GM12878 (cell line): ENCODE results near the gene TADA1. TPM values are rescaled to one million over a fixed set of nuclear protein-coding genes. Genes with fewer than 3 reads are reported as not detected.
A peak's percentile ranks its signal among the peaks of the same experiment; 100 is the strongest.

ENCODE experiments used
- ATF2 ChIP-seq: IDR thresholded peaks from 2 replicates; pipeline ENCODE4 v1.6.1; 2012; ENCODE audit warnings: low read length, inconsistent platforms
- CBX3 ChIP-seq: fragments of 200-600 bp; sonication (generic); IDR thresholded peaks from 2 replicates; pipeline ENCODE4 v1.6.1; 2016; ENCODE audit warnings: low read depth, borderline replicate concordance
- CBX5 ChIP-seq: sonication (generic); IDR thresholded peaks from 2 replicates; pipeline ENCODE4 v1.6.1; 2016; ENCODE audit warnings: low read depth, moderate library complexity, mild to moderate bottlenecking, inconsistent platforms
- CEBPB ChIP-seq, 2 experiments: fragments of 150-350 bp in 1 of 2; IDR thresholded peaks; 2 replicates each; pipeline ENCODE4 v1.6.1; 2012 to 2014; ENCODE audit warnings: low read depth in 2 of 2, low read length in 2 of 2, borderline replicate concordance in 1 of 2, inconsistent platforms in 1 of 2
- EED ChIP-seq: sonication (generic); IDR thresholded peaks from 2 replicates; pipeline ENCODE4 v1.6.1; 2016; ENCODE audit warnings: antibody characterized with exemption, low read depth
- EGR1 ChIP-seq, 2 experiments: IDR thresholded peaks; 1 replicate in 1 of 2; 2 replicates in 1 of 2; pipeline ENCODE4 v1.6.1; 2011 to 2012; ENCODE audit warnings: low read depth in 2 of 2, low read length in 2 of 2, borderline replicate concordance in 1 of 2, mild to moderate bottlenecking in 1 of 2, moderate library complexity in 1 of 2
- EZH2 ChIP-seq: IDR thresholded peaks from 2 replicates; pipeline ENCODE4 v1.6.1; 2012; ENCODE audit warnings: low read depth, mild to moderate bottlenecking, control low read depth, inconsistent platforms, low read length, borderline replicate concordance; ENCODE audit not compliant: control insufficient read depth
- HDGF ChIP-seq: fragments of 450-650 bp; IDR thresholded peaks from 2 replicates; pipeline ENCODE4 v1.6.1; 2016; ENCODE audit warnings: antibody characterized with exemption
- MYC ChIP-seq: IDR thresholded peaks from 2 replicates; pipeline ENCODE4 v1.6.1; 2011; ENCODE audit warnings: mild to moderate bottlenecking, low read length, moderate library complexity, inconsistent platforms; ENCODE audit not compliant: insufficient read depth, insufficient replicate concordance, insufficient read length, severe bottlenecking
- NR2F1 ChIP-seq: fragments of 450-650 bp; conservative IDR thresholded peaks from 2 replicates; pipeline ENCODE4 v1.6.1; 2017; ENCODE audit warnings: mild to moderate bottlenecking
- NRF1 ChIP-seq: conservative IDR thresholded peaks from 2 replicates; pipeline ENCODE4 v1.6.1; 2011; ENCODE audit warnings: mild to moderate bottlenecking, low read depth, low read length, improper control_type of control experiment
- POU2F2 ChIP-seq: IDR thresholded peaks from 3 replicates; pipeline ENCODE4 v1.6.1; 2011; ENCODE audit warnings: low read depth, mild to moderate bottlenecking, low read length, borderline replicate concordance
- RB1 ChIP-seq: fragments of 450-650 bp; formaldehyde crosslinking; IDR thresholded peaks from 2 replicates; pipeline ENCODE4 v1.6.1; 2017; ENCODE audit warnings: mild to moderate bottlenecking, borderline replicate concordance
- SMAD1 ChIP-seq: fragments of 450-650 bp; IDR thresholded peaks from 2 replicates; pipeline ENCODE4 v1.6.1; 2018; ENCODE audit warnings: mild to moderate bottlenecking, low read depth; ENCODE audit not compliant: partially characterized antibody
- USF1 ChIP-seq: IDR thresholded peaks from 2 replicates; pipeline ENCODE4 v1.6.1; 2011; ENCODE audit warnings: borderline replicate concordance, low read depth, mild to moderate bottlenecking, moderate library complexity, mixed read lengths, low read length; ENCODE audit not compliant: insufficient read depth; ENCODE audit errors: extremely low read length
- WRNIP1 ChIP-seq: IDR thresholded peaks from 2 replicates; pipeline ENCODE4 v1.6.1; 2011; ENCODE audit warnings: low read depth, low read length, improper control_type of control experiment, borderline replicate concordance
- ZBTB4 ChIP-seq: fragments of 450-650 bp; formaldehyde crosslinking; IDR thresholded peaks from 2 replicates; pipeline ENCODE4 v1.4.0; 2022; ENCODE audit warnings: mild to moderate bottlenecking, moderate library complexity
- ZNF384 ChIP-seq: IDR thresholded peaks from 2 replicates; pipeline ENCODE4 v1.6.1; 2012; ENCODE audit warnings: low read depth, mild to moderate bottlenecking, low read length, improper control_type of control experiment, borderline replicate concordance
- polyA plus RNA-seq, 11 experiments: library from polyadenylated mRNA; depleted of rRNA in 4 of 11; unstranded in 6 of 11; stranded (reverse) in 5 of 11; fragments of >200 nt; fragmentation: Nextera tagmentation in 4 of 11; fragmentation: Illumina TruSeq in 1 of 11; extraction: Ambion mirVana in 4 of 11; extraction: Trizol in 1 of 11; gene quantifications; 1 replicate in 1 of 11; 2 replicates in 10 of 11; pipeline versions ENCODE4 v1.2.1 to v1.2.3, GENCODE V29; 2011 to 2016; ENCODE audit warnings: inconsistent platforms in 2 of 11, missing spikeins in 2 of 11, low read depth in 1 of 11
- total RNA-seq, 4 experiments: library from RNA; depleted of rRNA in 3 of 4; stranded (reverse); fragments of >200 nt in 3 of 4; fragmentation: Illumina TruSeq in 1 of 4; extraction: Trizol in 1 of 4; gene quantifications; 2 replicates each; pipeline versions ENCODE4 v1.2.1 to v1.2.3, GENCODE V29; 2013 to 2021
- TF ChIP-seq, protein P1 (sequence below): fragments of 450-650 bp; conservative IDR thresholded peaks from 2 replicates; pipeline ENCODE4 v1.6.1; 2017; ENCODE audit warnings: mild to moderate bottlenecking, moderate library complexity

TADA1 gene
- total and polyA plus RNA-seq, 10 of the 15 experiments (the other 5 are each of a cell fraction or from before 2014, with no cell fraction given), result 15.2 to 38.6 (median 26.5) TPM

DNA sequence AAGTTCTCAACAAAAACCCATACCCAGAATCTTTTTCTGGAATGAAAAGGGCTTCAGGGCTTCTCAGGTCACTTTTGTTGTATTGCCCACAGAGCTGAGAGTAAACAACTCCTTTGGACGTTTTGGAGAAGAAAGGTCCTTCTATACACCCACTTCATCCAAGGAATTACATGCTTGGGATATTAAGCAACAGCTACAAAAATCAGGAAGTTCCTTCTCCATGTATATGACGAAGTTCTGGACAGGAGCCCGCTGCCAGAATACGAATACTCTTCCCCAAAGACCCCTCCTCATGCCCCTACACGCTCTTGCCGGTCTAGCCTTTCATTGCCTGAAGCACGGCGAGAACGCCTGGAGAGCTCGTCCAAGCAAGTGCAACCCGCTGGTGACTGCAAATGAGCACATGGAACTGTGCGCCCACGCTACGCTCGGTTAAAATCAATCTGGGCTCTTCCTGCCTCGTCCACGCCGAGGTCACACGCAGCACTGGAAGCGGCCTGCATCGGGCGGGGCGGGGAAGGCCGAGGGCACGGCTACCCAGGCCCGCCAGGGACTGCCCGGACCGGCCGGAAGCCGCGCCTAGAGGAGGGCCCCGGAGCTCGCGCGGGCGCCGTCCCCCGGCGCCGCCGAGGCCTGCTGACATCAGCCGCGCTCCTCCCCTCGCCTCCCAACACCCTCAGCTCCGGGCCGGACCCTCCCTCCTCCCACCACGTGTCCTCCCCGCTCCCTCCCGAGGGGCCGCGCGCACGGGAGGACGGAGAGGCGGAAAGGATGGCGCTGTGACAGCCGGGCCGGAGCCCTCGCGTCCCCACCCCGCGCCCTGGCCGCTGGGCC, 37.1 kb downstream of the TADA1 start, which contains the start of gene POGK (continued):
- TF ChIP-seq CBX3, result no peak
- peak; percentile 69; the same call in 1 of the 2 replicates for TF ChIP-seq HDGF
- peak; percentile 83; the same call in 2 of the 3 replicates for TF ChIP-seq POU2F2
- TF ChIP-seq CEBPB (IDR thresholded peaks at IDR 0.05; ENCODE audit: borderline replicate concordance in 1 of 2, low read depth in 2 of 2, low read length in 2 of 2), result no peak
- TF ChIP-seq ZBTB4 (CRISPR knock-in tag), result no peak
- no peak for TF ChIP-seq NRF1
- no peak for TF ChIP-seq ATF2
- TF ChIP-seq ZNF384, result no peak
- no peak for TF ChIP-seq WRNIP1
- TF ChIP-seq NR2F1, result peak; percentile 73
- TF ChIP-seq SMAD1, result no peak
- TF ChIP-seq RB1, result peak; percentile 84; the same call in 1 of the 2 replicates
- TF ChIP-seq EED, result peak; percentile 37; the same call in 1 of the 2 replicates
- TF ChIP-seq, protein P1, sequence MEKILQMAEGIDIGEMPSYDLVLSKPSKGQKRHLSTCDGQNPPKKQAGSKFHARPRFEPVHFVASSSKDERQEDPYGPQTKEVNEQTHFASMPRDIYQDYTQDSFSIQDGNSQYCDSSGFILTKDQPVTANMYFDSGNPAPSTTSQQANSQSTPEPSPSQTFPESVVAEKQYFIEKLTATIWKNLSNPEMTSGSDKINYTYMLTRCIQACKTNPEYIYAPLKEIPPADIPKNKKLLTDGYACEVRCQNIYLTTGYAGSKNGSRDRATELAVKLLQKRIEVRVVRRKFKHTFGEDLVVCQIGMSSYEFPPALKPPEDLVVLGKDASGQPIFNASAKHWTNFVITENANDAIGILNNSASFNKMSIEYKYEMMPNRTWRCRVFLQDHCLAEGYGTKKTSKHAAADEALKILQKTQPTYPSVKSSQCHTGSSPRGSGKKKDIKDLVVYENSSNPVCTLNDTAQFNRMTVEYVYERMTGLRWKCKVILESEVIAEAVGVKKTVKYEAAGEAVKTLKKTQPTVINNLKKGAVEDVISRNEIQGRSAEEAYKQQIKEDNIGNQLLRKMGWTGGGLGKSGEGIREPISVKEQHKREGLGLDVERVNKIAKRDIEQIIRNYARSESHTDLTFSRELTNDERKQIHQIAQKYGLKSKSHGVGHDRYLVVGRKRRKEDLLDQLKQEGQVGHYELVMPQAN, result peak; percentile 64
- no peak for TF ChIP-seq CBX5
- no peak for TF ChIP-seq EZH2
- peak; percentile 52 for TF ChIP-seq MYC
- TF ChIP-seq EGR1 (IDR thresholded peaks at IDR 0.05; ENCODE audit: borderline replicate concordance in 1 of 2, low read depth in 2 of 2, low read length in 2 of 2), result peak in 1 of 2 experiments; percentile 49; a peak in 1 of 3 replicates
- TF ChIP-seq USF1, result peak; percentile 90
